ENCODE data around the gene SNX25. TPM values are rescaled to one million over a fixed set of nuclear protein-coding genes. Genes with fewer than 3 reads are reported as not detected.
"Not testable (repeated sequence)": the region's sequence is repeated elsewhere in the genome, so short reads cannot be mapped to it uniquely, and the experiment has no call there.

The SNX25 gene
- total RNA-seq, 1 donor from 2014 or later: 40.6 TPM

DNA sequence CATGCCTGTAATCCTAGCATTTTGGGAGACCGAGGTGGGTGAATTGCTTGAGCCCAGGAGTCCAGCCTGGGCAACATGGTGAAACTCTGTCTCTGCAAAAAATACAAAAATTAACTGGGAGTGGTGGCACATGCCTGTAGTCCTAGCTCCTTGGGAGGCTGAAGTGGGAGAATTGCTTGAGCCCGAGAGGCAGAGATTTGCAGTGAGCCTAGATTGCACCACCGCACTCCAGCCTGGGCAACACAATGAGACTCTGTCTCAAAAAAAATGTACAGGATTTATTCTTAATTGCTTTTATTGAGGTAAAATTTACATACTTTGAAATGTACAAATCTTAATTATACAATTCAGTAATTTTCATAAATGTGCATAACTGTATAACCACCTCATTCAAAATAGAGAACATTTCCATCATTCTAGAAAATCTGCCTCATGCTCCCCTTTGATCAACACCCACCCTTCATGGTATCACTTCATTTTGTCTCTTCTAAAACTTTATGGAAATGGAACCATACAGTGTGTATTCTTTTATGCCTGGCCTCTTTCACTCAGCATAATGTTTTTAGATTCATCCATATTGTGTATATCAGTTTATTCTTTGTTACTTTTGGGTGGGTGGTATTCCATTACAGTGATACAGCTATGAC is 39.1 kb downstream of the SNX25 start:
- TF ChIP-seq, protein P1, sequence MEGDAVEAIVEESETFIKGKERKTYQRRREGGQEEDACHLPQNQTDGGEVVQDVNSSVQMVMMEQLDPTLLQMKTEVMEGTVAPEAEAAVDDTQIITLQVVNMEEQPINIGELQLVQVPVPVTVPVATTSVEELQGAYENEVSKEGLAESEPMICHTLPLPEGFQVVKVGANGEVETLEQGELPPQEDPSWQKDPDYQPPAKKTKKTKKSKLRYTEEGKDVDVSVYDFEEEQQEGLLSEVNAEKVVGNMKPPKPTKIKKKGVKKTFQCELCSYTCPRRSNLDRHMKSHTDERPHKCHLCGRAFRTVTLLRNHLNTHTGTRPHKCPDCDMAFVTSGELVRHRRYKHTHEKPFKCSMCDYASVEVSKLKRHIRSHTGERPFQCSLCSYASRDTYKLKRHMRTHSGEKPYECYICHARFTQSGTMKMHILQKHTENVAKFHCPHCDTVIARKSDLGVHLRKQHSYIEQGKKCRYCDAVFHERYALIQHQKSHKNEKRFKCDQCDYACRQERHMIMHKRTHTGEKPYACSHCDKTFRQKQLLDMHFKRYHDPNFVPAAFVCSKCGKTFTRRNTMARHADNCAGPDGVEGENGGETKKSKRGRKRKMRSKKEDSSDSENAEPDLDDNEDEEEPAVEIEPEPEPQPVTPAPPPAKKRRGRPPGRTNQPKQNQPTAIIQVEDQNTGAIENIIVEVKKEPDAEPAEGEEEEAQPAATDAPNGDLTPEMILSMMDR (conservative IDR thresholded peaks at IDR 0.05; ENCODE audit: low read depth, low read length): no peak
- DNase-seq (ENCODE audit: low read depth): no peak
- no peak overlapping the region for H3K4me3 ChIP-seq (ENCODE audit: low read depth, low read length)

DNA sequence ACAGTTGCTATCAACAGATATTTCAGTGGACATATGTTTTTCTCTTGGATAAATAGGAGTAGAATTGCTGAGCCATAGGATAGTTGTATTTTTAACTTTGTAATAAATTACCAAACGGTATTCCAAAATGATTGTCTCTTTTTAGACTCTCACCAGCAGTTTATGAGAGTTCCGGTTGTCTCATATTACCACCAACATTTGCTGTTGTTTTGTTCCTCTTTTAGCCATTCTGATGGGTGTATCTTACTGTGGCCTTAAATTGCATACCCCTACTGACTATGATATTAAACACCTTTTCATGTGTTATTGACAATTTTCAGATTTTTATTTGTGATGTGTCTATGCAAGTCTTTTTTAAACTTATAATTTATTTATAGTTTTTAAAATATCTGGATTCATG is 39.7 kb downstream of the SNX25 start:
- no peak for DNase-seq (ENCODE audit: low read depth)
- TF ChIP-seq, protein P1 (conservative IDR thresholded peaks at IDR 0.05; ENCODE audit: low read depth, low read length): no peak
- H3K4me3 ChIP-seq (ENCODE audit: low read depth, low read length): no peak overlapping the region

DNA sequence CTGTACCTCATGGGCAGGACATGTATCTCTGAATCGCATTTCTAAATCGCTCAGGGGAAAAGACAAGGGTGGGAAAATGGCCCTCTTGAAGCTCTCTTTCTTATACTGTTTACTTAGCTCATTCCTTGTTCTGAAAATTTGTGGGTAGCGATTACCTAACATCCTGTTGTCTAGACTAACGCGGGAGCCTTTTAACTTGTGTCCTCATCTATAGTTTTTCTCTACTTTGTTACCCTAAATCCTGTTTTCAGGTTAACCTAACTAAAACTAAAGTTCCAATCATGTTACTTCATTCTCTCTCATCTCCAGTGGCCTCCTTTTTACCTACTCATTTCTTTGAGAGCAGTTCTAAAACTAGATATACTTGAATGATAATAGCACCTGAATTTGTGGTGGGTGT is 45.0 kb downstream of the SNX25 start:
- no peak overlapping the region for H3K4me3 ChIP-seq (ENCODE audit: low read depth, low read length)
- TF ChIP-seq, protein P1 (conservative IDR thresholded peaks at IDR 0.05; ENCODE audit: low read depth, low read length): no peak
- no peak for DNase-seq (ENCODE audit: low read depth)

DNA sequence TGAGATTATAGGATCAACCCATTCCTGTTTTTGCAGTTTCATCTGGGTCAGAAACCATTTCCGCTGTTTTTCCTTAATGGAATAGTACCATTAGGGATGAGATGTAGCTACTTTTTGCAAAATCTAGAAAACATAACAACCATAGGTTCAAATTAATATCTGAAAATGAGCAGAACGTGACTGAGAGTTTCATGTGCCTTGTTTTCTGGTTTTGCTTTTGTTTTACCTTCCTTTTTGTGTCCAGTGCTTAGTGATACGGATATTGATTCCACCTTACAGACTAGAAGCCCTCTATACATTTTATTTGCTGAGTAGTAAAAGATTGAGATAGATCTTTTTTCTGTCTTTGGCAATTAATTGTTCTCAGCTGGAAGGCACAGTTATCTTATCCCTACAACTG is 46.5 kb downstream of the SNX25 start:
- DNase-seq (ENCODE audit: low read depth): no peak
- H3K4me3 ChIP-seq (ENCODE audit: low read depth, low read length): no peak overlapping the region
- TF ChIP-seq, protein P1 (conservative IDR thresholded peaks at IDR 0.05; ENCODE audit: low read depth, low read length): no peak

DNA sequence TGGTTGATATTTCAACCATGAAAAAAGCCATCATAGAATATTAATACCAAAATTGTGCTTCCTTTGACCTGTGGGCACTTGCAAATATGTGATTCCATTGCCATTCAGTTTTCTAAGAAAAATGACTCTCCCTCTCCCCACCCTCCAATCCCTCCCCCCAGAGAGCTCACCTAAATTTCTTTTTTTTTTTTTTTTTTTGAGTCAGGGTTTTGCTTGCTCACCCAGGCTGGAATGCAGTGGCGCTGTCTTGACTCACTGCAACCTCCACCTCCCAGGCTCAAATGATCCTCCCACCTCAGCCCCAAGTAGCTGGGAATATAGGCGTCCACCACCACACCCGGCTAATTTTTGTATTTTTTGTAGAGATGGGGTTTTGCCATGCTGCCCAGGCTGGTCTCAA is 47.0 kb downstream of the SNX25 start:
- DNase-seq (ENCODE audit: low read depth): no peak
- no peak overlapping the region for H3K4me3 ChIP-seq (ENCODE audit: low read depth, low read length)
- TF ChIP-seq, protein P1 (conservative IDR thresholded peaks at IDR 0.05; ENCODE audit: low read depth, low read length): no peak

DNA sequence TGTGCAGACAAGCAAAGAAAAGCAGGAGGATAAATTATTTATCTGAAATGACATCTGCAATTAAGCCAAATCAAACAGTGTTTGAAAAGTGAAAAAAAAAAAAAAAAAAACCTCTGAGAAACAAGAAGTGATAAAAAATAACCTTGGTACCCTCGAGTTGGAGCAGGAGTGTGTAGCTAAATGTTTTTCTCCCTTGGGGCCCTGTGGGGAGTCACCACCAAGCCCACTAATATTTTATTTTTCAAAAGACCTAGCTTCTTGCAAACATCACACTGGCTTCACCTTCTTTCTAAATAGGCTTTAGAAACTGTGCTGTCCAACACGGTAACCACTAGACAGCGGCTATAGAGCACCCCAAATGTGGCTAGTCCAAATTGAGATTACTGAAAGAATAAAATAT is 47.7 kb downstream of the SNX25 start:
- TF ChIP-seq, protein P1 (conservative IDR thresholded peaks at IDR 0.05; ENCODE audit: low read depth, low read length): no peak
- DNase-seq (ENCODE audit: low read depth): no peak
- no peak overlapping the region for H3K4me3 ChIP-seq (ENCODE audit: low read depth, low read length)

DNA sequence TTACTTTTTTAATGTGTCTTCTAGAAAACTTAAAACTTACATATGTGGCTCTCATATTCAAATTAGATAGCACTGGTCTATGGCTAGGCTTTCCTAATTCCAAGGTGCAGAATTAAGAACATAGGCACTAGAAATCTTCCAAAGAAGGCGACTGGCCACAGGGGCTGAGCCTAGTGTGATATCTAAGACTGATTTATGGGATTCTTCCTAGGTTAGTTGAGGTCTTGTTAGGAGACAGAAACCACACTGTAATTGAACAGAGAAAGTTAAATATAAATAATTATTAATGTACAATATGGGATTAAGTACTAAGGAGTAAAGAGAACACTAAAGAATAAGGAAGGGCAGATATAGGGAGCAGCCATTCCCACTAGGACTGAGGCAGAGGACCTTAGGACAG is 48.3 kb downstream of the SNX25 start:
- TF ChIP-seq, protein P1 (conservative IDR thresholded peaks at IDR 0.05; ENCODE audit: low read depth, low read length): no peak
- no peak overlapping the region for H3K4me3 ChIP-seq (ENCODE audit: low read depth, low read length)
- DNase-seq (ENCODE audit: low read depth): no peak

DNA sequence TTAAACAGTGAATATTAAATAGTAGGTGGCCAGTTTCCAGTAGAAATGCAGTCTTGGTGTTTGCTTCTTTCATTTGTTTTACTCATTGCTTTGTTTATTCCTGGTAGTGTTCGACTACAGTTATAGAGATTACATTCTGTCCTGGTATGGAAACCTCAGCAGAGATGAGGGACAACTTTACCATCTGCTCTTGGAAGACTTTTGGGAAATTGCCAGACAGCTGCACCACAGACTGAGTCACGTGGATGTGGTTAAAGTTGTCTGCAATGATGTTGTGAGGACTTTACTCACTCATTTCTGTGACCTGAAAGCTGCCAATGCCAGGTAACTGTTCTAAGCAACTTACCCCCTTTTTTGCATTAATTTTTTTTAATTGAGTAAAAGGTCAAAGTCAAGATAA is 49.3 kb downstream of the SNX25 start:
- DNase-seq (ENCODE audit: low read depth); H3K4me3 ChIP-seq (ENCODE audit: low read depth, low read length): not testable (repeated sequence)
